ENCODE results near the gene SIRPB2. TPM values are rescaled to one million over a fixed set of nuclear protein-coding genes. Genes with fewer than 3 reads are reported as not detected.
"Not testable (repeated sequence)": the region's sequence is repeated elsewhere in the genome, so short reads cannot be mapped to it uniquely, and the experiment has no call there.

Gene SIRPB2
- total and polyA plus RNA-seq, 2 of the 8 experiments (the other 6 are each of a cell fraction or from before 2014, with no cell fraction given), result 0.28 TPM; not detected in 1

- H2BK20ac ChIP-seq (ENCODE audit: low read length); H3K4me1 ChIP-seq (replicated peaks in 1 of 4; ENCODE audit: control insufficient read depth in 3 of 4, insufficient read depth in 4 of 4, low read length in 3 of 4); H2BK12ac ChIP-seq (ENCODE audit: low read depth, low read length); H4K20me1 ChIP-seq (replicated peaks in 1 of 2; ENCODE audit: control insufficient read depth in 1 of 2, insufficient read depth in 2 of 2, low read length in 2 of 2); H3K4ac ChIP-seq (replicated peaks; ENCODE audit: insufficient read length, low read depth, low read length); POLR2A ChIA-PET (ENCODE audit: partially characterized antibody); DNase-seq (ENCODE audit: low read depth in 1 of 2, low spot score in 2 of 2); H2BK15ac ChIP-seq (ENCODE audit: low read length); H3K4me2 ChIP-seq (ENCODE audit: insufficient read depth in 1 of 2, low read depth in 2 of 2, low read length in 2 of 2); H3K27me3 ChIP-seq (replicated peaks in 1 of 4; ENCODE audit: control insufficient read depth in 3 of 4, extremely low read depth in 1 of 4, insufficient read depth in 3 of 4, low read length in 3 of 4); H4K91ac ChIP-seq (replicated peaks; ENCODE audit: insufficient read length, low read length); H2BK5ac ChIP-seq (ENCODE audit: low read depth, low read length); FAIRE-seq; H3K9me3 ChIP-seq (ENCODE audit: insufficient read depth in 2 of 2, low read depth in 1 of 2, low read length in 1 of 2); H4K5ac ChIP-seq (ENCODE audit: insufficient read length, low read depth, low read length); H3K79me2 ChIP-seq (ENCODE audit: control insufficient read depth in 1 of 2, insufficient read depth in 2 of 2, low read length in 2 of 2); H3K23ac ChIP-seq (ENCODE audit: insufficient read length); H3K18ac ChIP-seq (ENCODE audit: extremely low read depth, low read length); H3K9ac ChIP-seq (replicated peaks in 1 of 4; ENCODE audit: extremely low read depth in 1 of 4, low read depth in 3 of 4, low read length in 3 of 4); H3K4me3 ChIP-seq (ENCODE audit: extremely low read depth in 1 of 4, insufficient read depth in 2 of 4, low read depth in 3 of 4, low read length in 4 of 4); H3K23me2 ChIP-seq (ENCODE audit: low read depth, low read length); H3K27ac ChIP-seq (ENCODE audit: low read depth, low read length); H3K36me3 ChIP-seq (ENCODE audit: control insufficient read depth in 2 of 4, insufficient read depth in 4 of 4, low read length in 3 of 4); H2BK120ac ChIP-seq (replicated peaks; ENCODE audit: low read depth, low read length); H2AK5ac ChIP-seq (ENCODE audit: low read depth, low read length); H3K56ac ChIP-seq (replicated peaks; ENCODE audit: insufficient read length, low read depth, low read length); H3K79me1 ChIP-seq (ENCODE audit: low read depth, low read length); H4K8ac ChIP-seq (ENCODE audit: extremely low read depth, insufficient read depth, low read length); H2AFZ ChIP-seq (ENCODE audit: low read length); H3K14ac ChIP-seq (ENCODE audit: insufficient read length): not testable (repeated sequence)
- CTCF ChIA-PET (ENCODE audit: partially characterized antibody), result interaction anchor here (0.6 to 1.5 kb wide), 4 partner anchors 11 to 167 kb away, joined by 3 to 4 read pairs (median 3); no protein-coding TSS in a partner anchor
- 79% methylated on average over 5 of the region's 5 CpGs; no CpG with 5 or more reads in 1 of the 2 experiments for WGBS, 2 experiments (ENCODE audit: extremely low coverage in 1 of 2, insufficient coverage in 1 of 2, insufficient read length in 1 of 2, insufficient replicate concordance in 2 of 2, low coverage in 1 of 2, low lambda C conversion rate in 2 of 2, missing lambda C conversion rate in 1 of 2)
Measured at GRCh38 chr20:1497371-1497770, 6.2 kb upstream of the SIRPB2 start.

Data from H1 (cell line).